Measurements from ENCODE around the gene CGN. TPM values are rescaled to one million over a fixed set of nuclear protein-coding genes. Genes with fewer than 3 reads are reported as not detected.
"Not testable (repeated sequence)": the region's sequence is repeated elsewhere in the genome, so short reads cannot be mapped to it uniquely, and the experiment has no call there.

The CGN gene
- total RNA-seq, 1 donor from 2014 or later = 13.0 TPM

GRCh38 chr1:151518936-151519335, 7.7 kb downstream of the CGN start:
- DNase-seq (ENCODE audit: extremely low spot score in 2 of 2) = no peak
- no peaks in the 10 kb centered on the region for H3K4me1 ChIP-seq
- no peaks in the 10 kb centered on the region for H3K36me3 ChIP-seq
- intact Hi-C loops (cut with DNase I) = no loop called here
- no peak overlapping the region for H3K4me3 ChIP-seq
- TF ChIP-seq POLR2AphosphoS5 (IDR thresholded peaks at IDR 0.05; ENCODE audit: insufficient read depth in 1 of 2, low read depth in 1 of 2) (no peak), POLR2A (IDR thresholded peaks at IDR 0.05) (no peak), CTCF (IDR thresholded peaks at IDR 0.05) (no peak)
- H3K27me3 ChIP-seq = no peaks in the 10 kb centered on the region
- H3K9me3 ChIP-seq = no peaks in the 10 kb centered on the region
- H3K27ac ChIP-seq = no peak overlapping the region

- intact Hi-C loops (cut with DNase I) = no loop called here
- H3K9me3 ChIP-seq = no peaks in the 10 kb centered on the region
- no peak overlapping the region for H3K4me3 ChIP-seq
- no peaks in the 10 kb centered on the region for H3K27me3 ChIP-seq
- no peak for DNase-seq (ENCODE audit: extremely low spot score in 2 of 2)
- no peak overlapping the region for H3K27ac ChIP-seq
- TF ChIP-seq CTCF (IDR thresholded peaks at IDR 0.05) = no peak
- no peak for TF ChIP-seq POLR2AphosphoS5 (IDR thresholded peaks at IDR 0.05; ENCODE audit: insufficient read depth in 1 of 2, low read depth in 1 of 2)
- no peak for TF ChIP-seq POLR2A (IDR thresholded peaks at IDR 0.05)
- no peaks in the 10 kb centered on the region for H3K36me3 ChIP-seq
- H3K4me1 ChIP-seq = no peaks in the 10 kb centered on the region
These were observed 8.5 kb downstream of the CGN start for GRCh38 chr1:151519667-151520066.

- intact Hi-C loops (cut with DNase I) = no loop called here
- no peaks in the 10 kb centered on the region for H3K4me1 ChIP-seq
- no peaks in the 10 kb centered on the region for H3K9me3 ChIP-seq
- H3K27me3 ChIP-seq = no peaks in the 10 kb centered on the region
- H3K36me3 ChIP-seq = no peaks in the 10 kb centered on the region
- TF ChIP-seq CTCF (IDR thresholded peaks at IDR 0.05) (no peak), POLR2AphosphoS5 (IDR thresholded peaks at IDR 0.05; ENCODE audit: insufficient read depth in 1 of 2, low read depth in 1 of 2) (no peak), POLR2A (IDR thresholded peaks at IDR 0.05) (no peak)
- no peak overlapping the region for H3K27ac ChIP-seq
- no peak for DNase-seq (ENCODE audit: extremely low spot score in 2 of 2)
- no peak overlapping the region for H3K4me3 ChIP-seq
These were observed 9.2 kb downstream of the CGN start for GRCh38 chr1:151520359-151520758.

DNA sequence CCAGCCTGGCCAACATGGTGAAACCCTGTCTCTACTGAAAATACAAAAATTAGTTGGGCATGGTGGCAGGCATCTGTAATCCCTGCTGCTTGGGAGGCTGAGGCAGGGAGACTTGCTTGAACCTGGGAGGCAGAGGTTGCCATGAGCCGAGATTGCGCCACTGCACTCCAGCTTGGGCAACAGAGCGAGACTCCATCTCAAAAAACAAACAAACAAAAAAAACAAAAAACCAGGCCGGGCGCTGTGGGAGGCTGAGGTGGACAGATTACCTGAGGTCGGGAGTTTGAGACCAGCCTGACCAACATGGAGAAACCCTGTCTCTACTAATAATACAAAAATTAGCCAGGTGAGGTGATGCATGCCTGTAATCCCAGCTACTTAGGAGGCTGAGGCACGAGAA, 11.2 kb downstream of the CGN start:
- H3K36me3 ChIP-seq; DNase-seq (ENCODE audit: extremely low spot score in 2 of 2); H3K4me1 ChIP-seq; H3K27me3 ChIP-seq; intact Hi-C loops (cut with DNase I); H3K27ac ChIP-seq; H3K4me3 ChIP-seq; H3K9me3 ChIP-seq: not testable (repeated sequence)

DNA sequence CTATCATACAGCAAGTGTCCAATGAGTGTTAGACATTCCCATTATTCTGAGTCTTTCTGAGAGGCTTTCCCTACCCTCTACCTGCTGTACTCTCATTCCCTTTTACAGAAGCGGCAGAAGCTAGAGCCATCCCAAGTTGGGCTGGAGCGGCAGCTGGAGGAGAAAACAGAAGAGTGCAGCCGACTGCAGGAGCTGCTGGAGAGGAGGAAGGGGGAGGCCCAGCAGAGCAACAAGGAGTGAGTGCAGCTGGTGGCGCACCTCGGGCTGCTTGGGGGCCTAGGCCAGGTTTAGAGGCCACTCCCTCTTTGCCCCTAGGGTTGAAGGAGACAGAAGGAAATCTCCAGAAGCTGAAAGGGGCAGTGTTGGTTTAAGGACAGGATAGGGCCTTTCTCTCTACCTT, 12.1 kb downstream of the CGN start:
- Histone ChIP-seq H3K4me3 (no peak overlapping the region), H3K4me1 (no peaks in the 10 kb centered on the region), H3K9me3 (no peaks in the 10 kb centered on the region), H3K36me3 (no peaks in the 10 kb centered on the region), H3K27me3 (no peaks in the 10 kb centered on the region), H3K27ac (no peak overlapping the region)
- no peak for DNase-seq (ENCODE audit: extremely low spot score in 2 of 2)
- intact Hi-C loops (cut with DNase I) = no loop called here
- TF ChIP-seq CTCF (IDR thresholded peaks at IDR 0.05) (no peak), POLR2AphosphoS5 (IDR thresholded peaks at IDR 0.05; ENCODE audit: insufficient read depth in 1 of 2, low read depth in 1 of 2) (no peak), POLR2A (IDR thresholded peaks at IDR 0.05) (no peak)

DNA sequence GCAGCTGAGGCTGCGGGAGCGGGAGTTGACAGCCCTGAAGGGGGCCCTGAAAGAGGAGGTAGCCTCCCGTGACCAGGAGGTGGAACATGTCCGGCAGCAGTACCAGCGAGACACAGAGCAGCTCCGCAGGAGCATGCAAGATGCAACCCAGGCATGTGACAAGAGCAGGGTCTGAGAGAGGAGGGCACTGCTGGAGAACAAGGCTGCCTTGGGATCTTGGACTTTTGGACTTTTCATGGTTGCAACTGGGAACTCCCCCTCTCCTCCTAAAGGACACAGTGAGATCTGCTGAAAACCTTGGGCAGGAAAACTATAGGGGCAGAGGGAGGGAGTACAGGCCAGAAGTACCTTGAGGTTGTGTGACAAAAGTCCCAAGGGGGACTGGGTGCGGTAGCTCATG, 13.5 kb downstream of the CGN start:
- H3K4me3 ChIP-seq = no peak overlapping the region
- no peaks in the 10 kb centered on the region for H3K4me1 ChIP-seq
- no peak for TF ChIP-seq POLR2A (IDR thresholded peaks at IDR 0.05)
- TF ChIP-seq CTCF (IDR thresholded peaks at IDR 0.05) = no peak
- TF ChIP-seq POLR2AphosphoS5 (IDR thresholded peaks at IDR 0.05; ENCODE audit: insufficient read depth in 1 of 2, low read depth in 1 of 2) = no peak
- no peak overlapping the region for H3K27ac ChIP-seq
- no peaks in the 10 kb centered on the region for H3K9me3 ChIP-seq
- H3K36me3 ChIP-seq = no peaks in the 10 kb centered on the region
- no peaks in the 10 kb centered on the region for H3K27me3 ChIP-seq
- intact Hi-C loops (cut with DNase I) = no loop called here
- DNase-seq (ENCODE audit: extremely low spot score in 2 of 2) = no peak

Data from vagina (tissue), 2 donors.